Stimulated activated CD8-positive, alpha-beta memory T cell treated with anti-CD3 and anti-CD28 coated beads, Interleukin-2, amount 100 ng/mL, for 48 hours (primary cell): ENCODE results near the gene TUBA4B.
"Not testable (repeated sequence)": the region's sequence is repeated elsewhere in the genome, so short reads cannot be mapped to it uniquely, and the experiment has no call there.

Experiments used
- DNase-seq, 2 donors: peaks; one replicate each; pipeline ENCODE4 v3.0.0-alpha.2; 2020; ENCODE audit warnings: low read depth in 2 of 2

Gene TUBA4B

GRCh38 chr2:219274361-219274921 is 21.4 kb downstream of the TUBA4B start:
- no peak for DNase-seq

- DNase-seq, result peak; percentile 39 to 68
These were observed 24.9 kb downstream of the TUBA4B start for GRCh38 chr2:219277703-219278654.

GRCh38 chr2:219278655-219279150 is 25.7 kb downstream of the TUBA4B start:
- DNase-seq, result no peak

DNA sequence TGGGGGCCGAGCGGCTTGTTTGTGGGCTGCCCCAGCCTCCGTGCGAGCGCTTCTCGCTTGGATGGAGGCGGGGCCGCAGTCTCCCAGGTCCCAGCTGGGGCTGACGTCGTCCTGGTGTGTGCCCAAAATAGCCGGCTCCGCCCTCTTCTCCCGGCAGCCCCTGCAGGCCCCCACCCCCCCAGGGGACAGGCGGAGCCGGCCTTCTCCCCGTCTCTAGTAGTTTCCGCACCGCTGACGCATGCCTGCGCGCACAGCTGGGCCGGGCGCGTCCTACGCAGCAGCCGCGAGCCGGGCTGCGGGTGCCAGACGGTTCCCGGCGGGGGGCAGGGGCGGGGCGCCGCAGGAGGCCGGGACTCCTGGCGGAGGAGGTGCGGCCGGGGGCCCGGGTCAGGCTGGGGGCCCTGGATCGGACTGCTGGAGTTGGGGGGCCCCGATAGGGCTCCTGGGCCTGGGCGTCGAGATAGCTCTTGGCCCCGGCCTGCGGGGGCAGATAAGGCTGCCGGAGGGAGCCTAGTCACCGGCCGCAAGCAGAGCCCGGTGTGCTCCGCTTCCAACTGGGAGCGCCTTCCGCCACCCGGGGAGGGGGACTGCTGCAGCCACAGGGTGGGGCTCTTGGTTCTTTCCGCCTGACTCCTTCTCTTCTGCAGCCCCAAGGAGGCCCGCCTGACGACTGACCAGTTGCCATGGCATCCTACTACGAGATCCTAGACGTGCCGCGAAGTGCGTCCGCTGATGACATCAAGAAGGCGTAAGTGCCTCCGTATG is 26.3 kb downstream of the TUBA4B start, which contains the start of gene DNAJB2:
Gene DNAJB2 (plus strand): TSS at position 216 of the 765 bp plus-strand sequence. CDS start 468 bp downstream, at position 684.
- DNase-seq, result peak; percentile 99 to 100

GRCh38 chr2:219279916-219280516 is 27.0 kb downstream of the TUBA4B start:
- no peak for DNase-seq

DNA sequence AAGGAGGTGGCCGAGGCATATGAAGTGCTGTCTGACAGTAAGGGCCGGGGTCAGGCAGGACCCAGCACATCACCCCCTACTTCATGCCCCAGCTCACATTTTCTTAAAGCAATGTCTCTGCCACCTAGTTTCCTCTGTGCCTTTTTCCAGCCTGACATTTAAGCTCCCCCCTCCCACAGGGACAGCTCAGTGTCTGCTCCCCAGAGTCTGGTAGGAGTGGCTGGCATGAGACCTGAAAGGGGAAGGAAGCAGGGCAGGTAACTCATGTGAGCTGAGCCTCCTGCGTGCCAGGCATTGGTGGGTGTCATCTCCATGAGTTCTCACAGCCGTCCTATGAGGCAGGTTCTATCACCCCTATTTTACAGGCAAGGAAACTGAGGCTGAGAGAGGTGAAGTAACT is 27.6 kb downstream of the TUBA4B start:
- no peak for DNase-seq

GRCh38 chr2:219281588-219281987 is 28.5 kb downstream of the TUBA4B start:
- DNase-seq, result no peak

DNA sequence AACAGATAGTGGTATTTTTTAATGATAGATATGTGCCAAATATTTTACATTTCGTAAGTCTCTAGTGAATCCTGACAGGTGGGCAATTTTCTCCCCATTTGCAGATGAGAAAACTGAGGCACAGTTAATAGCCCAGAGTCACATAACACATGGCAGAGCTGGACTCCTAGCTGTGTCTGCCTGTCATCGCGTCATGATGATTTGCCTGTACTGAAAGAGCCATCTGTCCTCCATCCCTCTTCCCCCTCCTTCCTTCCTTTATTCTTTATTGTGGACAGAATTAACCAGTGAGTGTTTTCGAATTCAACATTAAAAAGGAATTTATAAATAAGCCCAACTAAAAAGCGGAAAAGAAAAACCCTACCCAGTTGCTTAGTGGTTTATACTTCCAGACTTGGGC is 29.3 kb downstream of the TUBA4B start:
- no peak for DNase-seq

DNA sequence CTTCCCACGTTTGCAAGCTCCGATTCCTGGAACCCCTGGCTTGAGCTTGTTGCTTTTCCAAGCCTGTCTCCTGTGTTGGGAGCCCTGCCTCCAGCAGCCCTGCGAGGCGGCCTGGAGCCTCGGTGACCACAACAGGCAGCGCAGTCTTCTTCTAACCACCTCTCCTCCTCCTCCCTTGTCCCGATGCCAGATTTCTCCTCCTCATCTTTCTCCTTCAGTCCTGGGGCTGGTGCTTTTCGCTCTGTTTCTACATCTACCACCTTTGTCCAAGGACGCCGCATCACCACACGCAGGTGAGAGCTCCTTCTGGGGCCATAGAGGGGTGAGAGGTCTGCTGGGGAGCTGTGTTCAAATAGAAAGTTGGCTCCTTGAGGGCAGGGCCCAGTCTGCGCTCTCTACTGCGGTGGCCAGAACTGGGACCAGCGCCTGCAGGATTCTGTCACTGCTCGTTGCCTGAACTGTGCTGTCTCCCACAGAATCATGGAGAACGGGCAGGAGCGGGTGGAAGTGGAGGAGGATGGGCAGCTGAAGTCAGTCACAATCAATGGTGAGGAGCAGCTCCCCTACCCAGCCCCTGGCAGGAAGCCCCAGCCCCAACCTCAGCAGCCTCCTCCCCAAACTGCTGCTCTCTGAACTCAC is 30.0 kb downstream of the TUBA4B start:
- no peak for DNase-seq

DNA sequence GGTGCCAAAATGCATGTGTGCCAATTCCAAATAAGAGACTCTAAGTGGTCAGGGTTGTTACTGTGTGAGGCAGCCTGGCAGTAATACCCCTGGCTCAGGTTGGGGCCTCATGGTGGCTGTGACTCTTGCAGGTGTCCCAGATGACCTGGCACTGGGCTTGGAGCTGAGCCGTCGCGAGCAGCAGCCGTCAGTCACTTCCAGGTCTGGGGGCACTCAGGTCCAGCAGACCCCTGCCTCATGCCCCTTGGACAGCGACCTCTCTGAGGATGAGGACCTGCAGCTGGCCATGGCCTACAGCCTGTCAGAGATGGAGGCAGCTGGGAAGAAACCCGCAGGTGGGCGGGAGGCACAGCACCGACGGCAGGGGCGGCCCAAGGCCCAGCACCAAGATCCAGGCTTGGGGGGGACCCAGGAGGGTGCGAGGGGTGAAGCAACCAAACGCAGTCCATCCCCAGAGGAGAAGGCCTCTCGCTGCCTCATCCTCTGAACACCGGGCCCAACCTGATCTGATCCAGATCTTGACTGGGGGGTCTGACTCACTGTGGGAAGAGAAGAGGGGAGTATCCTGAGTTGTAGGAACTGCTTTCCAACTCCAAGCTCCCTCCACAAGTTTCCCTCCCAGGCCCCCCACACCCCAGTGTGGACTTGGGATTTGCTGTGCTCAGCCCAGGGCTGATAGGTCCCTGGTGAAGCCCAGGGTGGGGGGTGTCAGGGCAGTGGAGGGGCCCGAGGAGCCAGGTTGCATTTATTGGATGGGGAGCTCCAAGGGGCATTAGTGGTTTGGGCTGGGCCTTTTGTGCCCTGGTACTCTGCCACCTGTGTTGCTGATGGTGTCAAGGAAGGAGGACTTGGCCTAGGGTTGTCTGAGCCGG is 31.7 kb downstream of the TUBA4B start:
- no peak for DNase-seq

DNA sequence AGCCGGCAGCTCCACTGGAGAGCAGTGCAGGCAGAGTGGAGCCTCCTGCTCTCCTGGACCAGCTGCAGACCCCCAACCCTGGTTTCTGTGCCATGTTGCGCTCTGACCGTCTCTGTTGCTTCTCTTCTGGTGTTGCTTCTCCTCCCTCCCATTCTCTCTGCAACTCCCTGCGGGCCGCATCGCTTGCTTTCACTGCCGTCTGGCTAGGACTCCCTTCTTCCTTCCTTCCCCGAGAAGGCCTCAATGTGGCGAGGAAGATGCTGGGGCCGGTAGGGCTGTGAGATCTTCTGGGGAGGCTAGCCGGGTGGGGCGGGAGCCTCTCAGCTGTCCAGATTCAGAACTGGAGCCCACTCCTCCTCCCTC is 32.3 kb downstream of the TUBA4B start:
- no peak for DNase-seq

DNA sequence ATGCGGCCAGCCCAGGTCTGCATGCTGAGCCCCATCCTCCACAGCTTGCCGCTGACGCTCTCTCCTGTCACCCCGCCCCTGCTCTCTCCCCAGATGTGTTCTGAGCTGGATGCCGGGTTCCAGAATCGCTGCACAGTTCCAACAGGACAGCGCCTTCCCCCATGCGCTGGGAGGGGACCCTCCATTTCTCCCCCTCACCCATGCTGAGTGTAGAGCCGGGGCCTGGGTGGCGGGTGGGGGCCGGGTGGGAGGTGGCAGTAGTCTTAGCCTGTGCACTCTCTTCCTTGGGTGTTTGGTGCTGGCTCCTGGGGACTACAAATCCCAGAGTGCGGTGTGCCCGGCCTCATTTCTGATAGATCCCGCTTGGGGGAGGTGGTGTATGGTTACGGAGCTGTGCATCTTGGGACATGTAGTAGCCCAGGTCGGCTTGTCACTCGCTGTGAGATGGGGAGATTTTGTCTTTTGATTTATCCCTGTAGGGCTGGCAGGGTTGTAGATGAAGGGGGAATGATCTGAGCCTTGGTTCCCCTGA is 32.9 kb downstream of the TUBA4B start:
- no peak for DNase-seq

GRCh38 chr2:219286436-219287115 is 33.5 kb downstream of the TUBA4B start:
- DNase-seq, result no peak

- DNase-seq, result not testable (repeated sequence)
These were observed 34.0 kb downstream of the TUBA4B start for GRCh38 chr2:219287116-219287440.

GRCh38 chr2:219287580-219288265 is 34.7 kb downstream of the TUBA4B start:
- DNase-seq, result no peak

GRCh38 chr2:219289195-219289536 is 36.1 kb downstream of the TUBA4B start:
- DNase-seq, result no peak

DNA sequence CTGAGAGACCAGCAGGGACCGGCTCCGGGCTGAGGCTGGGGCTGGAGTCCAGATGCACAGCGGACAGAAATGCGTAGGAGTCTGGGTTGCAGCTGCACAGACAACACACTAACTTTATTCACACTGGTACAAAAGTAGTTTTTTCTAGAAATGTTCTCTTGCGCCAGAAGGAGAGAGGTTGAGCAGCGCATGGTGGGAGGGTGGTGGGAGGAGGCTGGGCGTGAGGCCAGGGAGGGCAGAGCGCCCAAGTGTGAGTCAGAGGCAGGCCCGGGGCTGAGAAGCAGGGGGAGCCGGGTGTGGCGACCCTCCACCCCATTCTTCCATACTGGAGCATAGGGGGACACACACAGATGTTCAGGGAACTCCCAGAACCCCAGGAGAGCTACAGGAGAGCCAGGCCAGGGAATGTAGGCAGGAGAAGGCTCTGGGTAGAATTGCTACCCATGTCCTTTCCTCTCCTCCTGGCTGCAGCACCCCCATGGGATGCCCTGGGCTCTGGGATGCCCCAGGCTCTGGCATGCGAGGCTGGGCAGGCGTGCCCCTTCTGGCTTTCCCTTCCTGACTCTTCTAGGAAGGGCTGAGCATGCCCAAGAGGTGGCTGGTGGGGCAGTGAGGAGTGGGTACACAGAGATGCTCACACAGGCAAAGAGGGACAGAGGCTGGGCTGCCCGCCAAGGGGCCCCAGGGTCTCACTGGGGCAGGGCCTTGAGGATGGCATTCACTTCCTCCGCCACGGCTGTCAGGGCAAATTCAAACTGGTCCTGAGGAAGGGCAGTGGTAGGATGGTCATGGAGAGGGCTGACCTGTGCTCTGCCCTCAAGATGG is 36.7 kb downstream of the TUBA4B start:
- DNase-seq, result no peak
